Muscle of leg (tissue), 11 donors: ENCODE data around the gene ARHGAP22. TPM values are rescaled to one million over a fixed set of nuclear protein-coding genes. Genes with fewer than 3 reads are reported as not detected.

ENCODE experiments used
- DNase-seq: peaks from one replicate; pipeline ENCODE4 v3.0.0; 2013
- H3K27ac ChIP-seq: one replicate; pipeline ENCODE4 v1.5.1; 2013; ENCODE audit warnings: mild to moderate bottlenecking, low read length, control low read depth
- H3K27me3 ChIP-seq: one replicate; pipeline ENCODE4 v1.6.1; 2013; ENCODE audit warnings: low read length; ENCODE audit not compliant: control insufficient read depth, insufficient read depth
- H3K36me3 ChIP-seq: one replicate; pipeline ENCODE4 v1.6.1; 2013; ENCODE audit warnings: low read length; ENCODE audit not compliant: control insufficient read depth, insufficient read depth
- H3K4me1 ChIP-seq: one replicate; pipeline ENCODE4 v1.6.1; 2013; ENCODE audit warnings: low read length; ENCODE audit not compliant: control insufficient read depth, insufficient read depth
- H3K4me3 ChIP-seq: one replicate; pipeline ENCODE4 v1.5.1; 2013; ENCODE audit warnings: low read length, control low read depth
- H3K9me3 ChIP-seq: replicated peaks from 2 replicates; pipeline ENCODE4 v1.6.1; 2013; ENCODE audit warnings: low read depth, low read length; ENCODE audit not compliant: control insufficient read depth
- WGBS: methylation state at CpG from one replicate; pipeline ENCODE4 v1.1.5; 2013; ENCODE audit warnings: missing lambda C conversion rate; ENCODE audit not compliant: insufficient coverage; 5-methylcytosine and 5-hydroxymethylcytosine counted together
- polyA plus RNA-seq, 8 donors: library from polyadenylated mRNA; unstranded; fragments of 120-200 nt; gene quantifications; one replicate each; pipeline versions ENCODE4 v1.2.1 to v1.2.3, GENCODE V29; 2013; ENCODE audit warnings: inconsistent platforms in 1 of 8, low replicate concordance in 1 of 8; ENCODE audit not compliant: insufficient read length in 8 of 8, insufficient read depth in 1 of 8
- total RNA-seq: library from RNA; stranded (reverse); fragments of 120-200 nt; gene quantifications from one replicate; pipeline ENCODE4 v1.2.4, GENCODE V29; 2013

The ARHGAP22 gene
- total and polyA plus RNA-seq, 9 donors = 0.72 to 3.0 (median 1.2) TPM

DNA sequence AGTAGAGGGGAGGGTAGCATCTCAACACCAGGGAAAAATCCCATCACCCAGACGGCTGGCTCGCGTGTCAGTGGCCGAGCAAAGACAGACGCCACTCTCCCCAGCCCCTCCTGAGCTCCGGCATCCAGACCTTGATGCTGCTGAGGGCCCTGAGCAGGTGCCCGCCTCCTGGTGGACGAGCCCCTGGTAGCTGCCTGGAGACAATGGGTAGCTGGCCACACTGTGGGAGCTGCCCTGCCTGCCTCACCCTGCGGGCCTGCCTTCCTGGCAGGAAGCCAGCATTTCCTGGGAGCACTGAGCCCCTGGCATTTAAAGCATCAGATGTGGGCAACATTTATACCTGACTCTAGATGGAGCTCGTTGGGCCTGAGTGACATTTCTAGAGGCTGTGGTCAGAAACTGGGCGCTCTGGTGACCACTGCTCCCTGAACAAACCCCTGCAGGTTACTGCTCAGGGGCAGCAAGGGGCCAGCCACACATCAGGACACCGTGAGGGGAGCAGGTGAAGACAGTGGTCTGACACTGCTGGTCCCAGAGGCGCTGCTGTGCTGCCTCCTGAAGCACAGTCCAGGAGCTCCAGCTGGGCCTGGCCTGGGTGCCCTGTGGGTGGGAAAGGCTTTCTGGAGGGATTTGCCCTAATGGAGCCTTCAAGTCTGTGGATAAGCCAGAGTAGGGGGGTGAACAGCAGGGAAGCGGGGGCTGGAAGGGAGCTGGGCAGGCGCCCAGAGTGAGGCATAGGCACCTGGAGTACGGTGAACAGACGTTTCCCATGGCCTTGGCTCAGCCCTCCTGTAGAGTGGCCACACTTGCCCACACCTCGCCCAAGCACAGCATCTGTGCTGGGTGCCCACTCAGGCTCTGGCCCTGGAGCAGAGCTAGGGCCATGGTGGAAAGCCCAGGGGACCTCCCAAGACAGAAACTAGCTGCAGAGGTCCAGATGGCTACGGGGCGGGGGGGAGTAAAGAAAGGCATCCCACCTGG lies 159.7 kb downstream of the ARHGAP22 start:
- Histone ChIP-seq H3K4me3 (no peak overlapping the region), H3K36me3 (no peaks in the 10 kb centered on the region), H3K4me1 (no peaks in the 10 kb centered on the region), H3K27me3 (no peaks in the 10 kb centered on the region), H3K9me3 (no peaks in the 10 kb centered on the region), H3K27ac (no peak overlapping the region)
- 75% methylated on average over 19 of the region's 20 CpGs for WGBS
- DNase-seq = no peak

GRCh38 chr10:48444266-48444665 lies 160.6 kb downstream of the ARHGAP22 start:
- H3K36me3 ChIP-seq = no peaks in the 10 kb centered on the region
- DNase-seq = no peak
- WGBS = 83% methylated on average over 2 of the region's 2 CpGs
- peaks cover 3% of the 10 kb centered on the region for H3K4me1 ChIP-seq
- H3K27me3 ChIP-seq = no peaks in the 10 kb centered on the region
- no peak overlapping the region for H3K27ac ChIP-seq
- H3K4me3 ChIP-seq = no peak overlapping the region
- H3K9me3 ChIP-seq = no peaks in the 10 kb centered on the region

DNA sequence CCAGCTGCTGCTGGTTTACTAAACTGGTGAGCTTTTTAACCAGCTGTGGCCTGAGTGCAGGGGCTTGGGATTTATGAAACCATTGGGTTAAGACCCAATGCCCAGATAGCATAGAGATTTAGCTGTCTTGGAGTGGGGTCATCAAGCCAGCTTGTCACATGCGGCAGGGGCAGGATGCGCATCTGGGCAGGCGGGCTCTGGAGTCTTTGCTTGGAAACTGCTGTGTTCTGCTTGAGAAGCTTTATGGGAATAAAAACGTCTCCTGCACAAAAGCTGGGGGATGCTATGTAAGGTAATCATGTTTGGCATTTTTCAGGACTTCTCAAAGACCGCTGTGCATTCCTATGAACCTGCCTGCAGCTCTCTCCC lies 162.1 kb downstream of the ARHGAP22 start:
- no peak for DNase-seq
- Histone ChIP-seq H3K4me1 (peaks cover 3% of the 10 kb centered on the region), H3K27me3 (no peaks in the 10 kb centered on the region), H3K36me3 (peaks cover 2% of the 10 kb centered on the region), H3K27ac (no peak overlapping the region), H3K9me3 (no peaks in the 10 kb centered on the region), H3K4me3 (no peak overlapping the region)
- WGBS = 59% methylated on average over 4 of the region's 5 CpGs

DNA sequence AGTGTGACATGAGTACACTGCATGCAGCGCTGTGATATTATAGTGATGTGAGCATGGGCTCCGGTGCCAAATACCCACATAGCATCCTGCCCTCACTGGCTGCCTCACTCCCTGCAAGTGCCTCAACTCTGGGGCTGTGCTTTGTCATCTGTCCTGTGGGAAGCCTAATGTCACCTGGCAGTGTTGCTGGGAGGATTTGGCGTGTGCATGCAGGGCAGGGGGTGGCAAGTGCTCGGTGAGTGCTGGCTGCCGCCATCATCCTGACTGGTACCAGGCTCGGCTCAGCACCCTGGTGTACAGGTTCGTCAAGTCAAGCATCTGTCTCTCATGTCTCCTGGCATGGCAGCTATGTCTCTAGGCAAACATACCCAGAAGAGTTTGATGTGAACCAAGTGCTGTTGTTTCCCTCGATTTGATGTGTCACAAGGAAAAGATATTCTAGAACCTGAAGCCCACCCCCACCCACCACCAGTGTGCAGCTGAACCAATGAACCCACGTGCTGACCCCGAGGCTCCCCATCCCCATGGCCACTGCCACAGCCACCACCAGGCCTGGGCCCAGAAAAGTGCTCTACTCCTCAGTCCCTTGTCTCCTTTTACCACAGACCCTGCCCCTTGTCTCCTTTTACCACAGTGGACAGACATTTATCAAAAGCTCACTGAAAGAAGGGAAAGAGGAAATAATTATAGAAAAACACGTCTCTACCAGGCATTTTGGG lies 162.6 kb downstream of the ARHGAP22 start:
- H3K27me3 ChIP-seq = no peaks in the 10 kb centered on the region
- H3K9me3 ChIP-seq = no peaks in the 10 kb centered on the region
- DNase-seq = no peak
- H3K36me3 ChIP-seq = peaks cover 5% of the 10 kb centered on the region
- no peak overlapping the region for H3K4me3 ChIP-seq
- no peak overlapping the region for H3K27ac ChIP-seq
- peaks cover 3% of the 10 kb centered on the region for H3K4me1 ChIP-seq
- 84% methylated on average over 7 of the region's 11 CpGs for WGBS

GRCh38 chr10:48440771-48441170 lies 164.1 kb downstream of the ARHGAP22 start:
- peaks cover 5% of the 10 kb centered on the region for H3K36me3 ChIP-seq
- peaks cover 3% of the 10 kb centered on the region for H3K4me1 ChIP-seq
- 90% methylated on average over 3 of the region's 4 CpGs for WGBS
- H3K4me3 ChIP-seq = no peak overlapping the region
- H3K9me3 ChIP-seq = no peaks in the 10 kb centered on the region
- H3K27me3 ChIP-seq = no peaks in the 10 kb centered on the region
- no peak overlapping the region for H3K27ac ChIP-seq
- DNase-seq = no peak

DNA sequence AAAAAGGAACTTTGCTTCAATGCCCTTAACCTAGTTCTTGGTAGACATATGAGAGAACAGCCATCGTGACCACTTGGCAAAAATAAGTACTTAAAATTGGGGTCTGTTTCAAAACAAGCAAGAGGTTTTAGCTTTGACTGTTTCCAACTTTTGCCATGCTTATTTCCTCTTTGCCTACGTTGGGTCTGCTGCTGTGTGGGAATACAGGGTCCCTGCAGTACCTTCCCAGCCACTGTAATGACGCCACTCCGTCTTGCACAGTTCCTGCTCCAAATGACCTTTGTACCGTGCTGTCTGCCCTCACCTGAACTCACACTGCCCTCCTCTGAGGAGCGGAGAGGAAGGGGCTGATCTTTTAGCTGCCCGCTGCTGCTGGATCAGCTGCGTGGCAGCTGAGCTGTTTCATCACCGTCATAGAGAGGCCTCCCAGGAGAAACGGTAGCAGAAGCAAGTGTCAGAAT lies 165.3 kb downstream of the ARHGAP22 start:
- DNase-seq = no peak
- Histone ChIP-seq H3K9me3 (no peaks in the 10 kb centered on the region), H3K4me1 (peaks cover 3% of the 10 kb centered on the region), H3K27me3 (no peaks in the 10 kb centered on the region), H3K4me3 (no peak overlapping the region), H3K36me3 (peaks cover 5% of the 10 kb centered on the region), H3K27ac (no peak overlapping the region)
- WGBS = 48% methylated on average over 6 of the region's 10 CpGs

GRCh38 chr10:48439031-48439430 lies 165.8 kb downstream of the ARHGAP22 start:
- DNase-seq = no peak
- Histone ChIP-seq H3K4me3 (no peak overlapping the region), H3K27ac (no peak overlapping the region), H3K36me3 (peaks cover 5% of the 10 kb centered on the region), H3K4me1 (peaks cover 3% of the 10 kb centered on the region), H3K9me3 (no peaks in the 10 kb centered on the region), H3K27me3 (no peaks in the 10 kb centered on the region)
- WGBS = no CpG with 5 or more reads among the region's 2 CpGs

DNA sequence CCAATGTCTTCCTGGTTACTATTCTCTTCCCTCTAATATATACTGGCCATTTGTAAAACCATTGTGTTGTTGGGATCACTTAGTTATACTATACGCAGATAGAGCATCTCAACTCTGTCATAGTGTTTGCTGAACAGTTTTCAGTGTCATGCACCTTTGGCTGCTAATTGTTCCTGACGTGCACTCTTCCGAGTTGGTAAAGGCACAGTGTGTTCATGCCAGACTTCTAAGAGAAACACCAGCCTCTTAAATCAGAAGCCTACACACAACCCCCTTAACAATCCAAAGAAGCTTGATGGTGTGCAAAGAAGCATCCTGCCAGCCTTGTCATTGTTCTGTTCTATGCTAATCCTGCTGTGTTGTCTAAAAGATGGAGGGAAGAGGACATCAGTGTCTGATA lies 167.3 kb downstream of the ARHGAP22 start:
- 82% methylated on average over 2 of the region's 3 CpGs for WGBS

GRCh38 chr10:48431871-48432270 lies 173.0 kb downstream of the ARHGAP22 start:
- Histone ChIP-seq H3K27ac (no peak overlapping the region), H3K4me1 (no peaks in the 10 kb centered on the region)

More for the DNA sequence above, 167.3 kb downstream of the ARHGAP22 start:
- DNase-seq = no peak
- Histone ChIP-seq H3K4me3 (no peak overlapping the region), H3K27me3 (no peaks in the 10 kb centered on the region), H3K4me1 (peaks cover 3% of the 10 kb centered on the region), H3K9me3 (no peaks in the 10 kb centered on the region), H3K36me3 (peaks cover 8% of the 10 kb centered on the region), H3K27ac (no peak overlapping the region)

DNA sequence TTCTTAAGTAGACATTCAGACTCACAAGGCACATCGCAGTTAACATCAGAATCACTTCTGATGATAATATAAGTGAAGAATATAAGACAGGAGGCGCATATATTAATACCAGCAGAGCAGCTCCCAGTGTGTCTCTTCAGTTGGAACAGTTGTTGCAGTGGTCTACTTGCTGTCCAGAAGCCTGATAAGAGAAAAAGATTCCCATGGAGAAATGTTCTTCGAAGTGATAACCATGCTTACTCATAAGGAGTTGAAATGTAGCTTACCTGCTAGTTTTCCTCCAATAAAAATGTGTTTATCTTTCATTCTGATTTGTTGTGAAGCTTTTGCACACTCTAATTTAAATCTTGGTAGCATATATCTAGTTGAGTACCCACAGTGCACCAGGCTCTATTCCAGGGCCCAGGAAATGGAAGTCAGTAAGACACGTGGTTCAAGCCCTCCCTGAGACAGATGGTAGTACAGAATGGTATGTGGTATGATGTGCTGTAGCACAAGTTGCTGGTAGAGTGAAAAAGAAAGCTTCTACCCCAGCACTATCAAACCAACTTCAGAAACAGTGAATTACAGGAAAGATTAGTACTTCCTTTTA lies 174.4 kb downstream of the ARHGAP22 start:
- no peaks in the 10 kb centered on the region for H3K9me3 ChIP-seq
- H3K27me3 ChIP-seq = no peaks in the 10 kb centered on the region
- DNase-seq = no peak
- no CpG with 5 or more reads among the region's 4 CpGs for WGBS
- no peak overlapping the region for H3K27ac ChIP-seq
- no peak overlapping the region for H3K4me3 ChIP-seq
- H3K36me3 ChIP-seq = peaks cover 6% of the 10 kb centered on the region
- no peaks in the 10 kb centered on the region for H3K4me1 ChIP-seq

More at GRCh38 chr10:48431871-48432270, 173.0 kb downstream of the ARHGAP22 start:
- Histone ChIP-seq H3K9me3 (no peaks in the 10 kb centered on the region), H3K4me3 (no peak overlapping the region), H3K36me3 (peaks cover 6% of the 10 kb centered on the region), H3K27me3 (no peaks in the 10 kb centered on the region)
- no peak for DNase-seq
